GM21526 (cell line): ENCODE measurements around the gene FGD4.
"Not testable (repeated sequence)": the region's sequence is repeated elsewhere in the genome, so short reads cannot be mapped to it uniquely, and the experiment has no call there.

Experiments
- ATAC-seq: cut with Tn5 transposase; IDR thresholded peaks from one replicate; pipeline ENCODE4 v1.9.1; 2021; ENCODE audit warnings: moderate library complexity; ENCODE audit not compliant: unreplicated experiment, low FRiP score

The FGD4 gene

GRCh38 chr12:32515137-32515873 lies 115.9 kb downstream of the FGD4 start:
- ATAC-seq = no peak

- ATAC-seq = no peak
Measured at GRCh38 chr12:32516230-32516629, 116.9 kb downstream of the FGD4 start.

- ATAC-seq = no peak
Measured at GRCh38 chr12:32517966-32518365, 118.6 kb downstream of the FGD4 start.

- no peak for ATAC-seq
Measured at GRCh38 chr12:32519047-32519446, 119.7 kb downstream of the FGD4 start.

- peak; percentile 82 for ATAC-seq
Measured at GRCh38 chr12:32522331-32523221, 123.2 kb downstream of the FGD4 start.

- not testable (repeated sequence) for ATAC-seq
Measured at GRCh38 chr12:32525802-32526201, 126.4 kb downstream of the FGD4 start.

GRCh38 chr12:32526343-32526742 lies 127.0 kb downstream of the FGD4 start:
- ATAC-seq = not testable (repeated sequence)

GRCh38 chr12:32532422-32532821 lies 133.1 kb downstream of the FGD4 start:
- ATAC-seq = no peak

- ATAC-seq = no peak
Measured at GRCh38 chr12:32532951-32533350, 133.6 kb downstream of the FGD4 start.

GRCh38 chr12:32533506-32533905 lies 134.1 kb downstream of the FGD4 start:
- not testable (repeated sequence) for ATAC-seq

- no peak for ATAC-seq
Measured at GRCh38 chr12:32533971-32534590, 134.7 kb downstream of the FGD4 start.

GRCh38 chr12:32534698-32535097 lies 135.3 kb downstream of the FGD4 start:
- no peak for ATAC-seq

GRCh38 chr12:32535288-32535999 lies 136.1 kb downstream of the FGD4 start:
- ATAC-seq = no peak

GRCh38 chr12:32536000-32536345 lies 136.6 kb downstream of the FGD4 start:
- ATAC-seq = no peak

- no peak for ATAC-seq
Measured at GRCh38 chr12:32541754-32542374, 142.5 kb downstream of the FGD4 start.

GRCh38 chr12:32542428-32543229 lies 143.3 kb downstream of the FGD4 start:
- ATAC-seq = no peak

- ATAC-seq = no peak
Measured at GRCh38 chr12:32544893-32545292, 145.5 kb downstream of the FGD4 start.

- ATAC-seq = no peak
Measured at GRCh38 chr12:32545413-32545980, 146.1 kb downstream of the FGD4 start.

GRCh38 chr12:32546272-32546671 lies 146.9 kb downstream of the FGD4 start:
- no peak for ATAC-seq
